ENCODE data around the gene ANO9.

GRCh38 chr11:459511-460220 is 17.9 kb upstream of the ANO9 start:
- TF ChIP-seq, protein P1, sequence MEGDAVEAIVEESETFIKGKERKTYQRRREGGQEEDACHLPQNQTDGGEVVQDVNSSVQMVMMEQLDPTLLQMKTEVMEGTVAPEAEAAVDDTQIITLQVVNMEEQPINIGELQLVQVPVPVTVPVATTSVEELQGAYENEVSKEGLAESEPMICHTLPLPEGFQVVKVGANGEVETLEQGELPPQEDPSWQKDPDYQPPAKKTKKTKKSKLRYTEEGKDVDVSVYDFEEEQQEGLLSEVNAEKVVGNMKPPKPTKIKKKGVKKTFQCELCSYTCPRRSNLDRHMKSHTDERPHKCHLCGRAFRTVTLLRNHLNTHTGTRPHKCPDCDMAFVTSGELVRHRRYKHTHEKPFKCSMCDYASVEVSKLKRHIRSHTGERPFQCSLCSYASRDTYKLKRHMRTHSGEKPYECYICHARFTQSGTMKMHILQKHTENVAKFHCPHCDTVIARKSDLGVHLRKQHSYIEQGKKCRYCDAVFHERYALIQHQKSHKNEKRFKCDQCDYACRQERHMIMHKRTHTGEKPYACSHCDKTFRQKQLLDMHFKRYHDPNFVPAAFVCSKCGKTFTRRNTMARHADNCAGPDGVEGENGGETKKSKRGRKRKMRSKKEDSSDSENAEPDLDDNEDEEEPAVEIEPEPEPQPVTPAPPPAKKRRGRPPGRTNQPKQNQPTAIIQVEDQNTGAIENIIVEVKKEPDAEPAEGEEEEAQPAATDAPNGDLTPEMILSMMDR (IDR thresholded peaks at IDR 0.05): no peak
- no peak for TF ChIP-seq POLR2A (IDR thresholded peaks at IDR 0.05)

Measured in stomach (tissue), 4 donors.